Glutamatergic neuron (in vitro differentiated cells): Measurements from ENCODE around the gene RPS16. TPM values are rescaled to one million over a fixed set of nuclear protein-coding genes. Genes with fewer than 3 reads are reported as not detected.
A peak's percentile ranks its signal among the peaks of the same experiment; 100 is the strongest.

Source experiments
- DNase-seq: peaks from one replicate; pipeline ENCODE4 v3.0.0; 2022
- H3K27ac Mint-ChIP-seq: one replicate; pipeline ENCODE4 v1.8.0; 2020; ENCODE audit warnings: mild to moderate bottlenecking, mixed read lengths, inconsistent platforms; ENCODE audit not compliant: unreplicated experiment
- H3K27me3 Mint-ChIP-seq: one replicate; pipeline ENCODE4 v1.8.0; 2020; ENCODE audit warnings: mild to moderate bottlenecking, moderate library complexity, mixed read lengths, inconsistent platforms; ENCODE audit not compliant: unreplicated experiment
- H3K36me3 Mint-ChIP-seq: one replicate; pipeline ENCODE4 v1.8.0; 2020; ENCODE audit warnings: mild to moderate bottlenecking, mixed read lengths, inconsistent platforms; ENCODE audit not compliant: unreplicated experiment
- H3K4me1 Mint-ChIP-seq: one replicate; pipeline ENCODE4 v1.8.0; 2020; ENCODE audit warnings: mild to moderate bottlenecking, low read depth, mixed read lengths, inconsistent platforms; ENCODE audit not compliant: unreplicated experiment
- H3K4me3 Mint-ChIP-seq: one replicate; pipeline ENCODE4 v1.8.0; 2020; ENCODE audit warnings: mild to moderate bottlenecking, mixed read lengths, inconsistent platforms; ENCODE audit not compliant: unreplicated experiment
- H3K9me3 Mint-ChIP-seq: one replicate; pipeline ENCODE4 v1.8.0; 2020; ENCODE audit warnings: mild to moderate bottlenecking, moderate library complexity, mixed read lengths, inconsistent platforms; ENCODE audit not compliant: unreplicated experiment
- total RNA-seq: library from RNA; stranded (reverse); fragmentation: NEBNext Ultra II Directional; extraction: Animal tissue kit (Norgen Biotek cat#: 25700); gene quantifications from one replicate; pipeline ENCODE4 v1.2.1, GENCODE V29; 2021; ENCODE audit not compliant: unreplicated experiment
- TF ChIP-seq, protein P1 (sequence below): fragments of 200-600 bp; sonication (generic); IDR thresholded peaks from one replicate; pipeline ENCODE4 v1.5.0; 2021; ENCODE audit not compliant: partially characterized antibody, unreplicated experiment

Gene RPS16
- total RNA-seq, 1 donor from 2014 or later, result 912 TPM

DNA sequence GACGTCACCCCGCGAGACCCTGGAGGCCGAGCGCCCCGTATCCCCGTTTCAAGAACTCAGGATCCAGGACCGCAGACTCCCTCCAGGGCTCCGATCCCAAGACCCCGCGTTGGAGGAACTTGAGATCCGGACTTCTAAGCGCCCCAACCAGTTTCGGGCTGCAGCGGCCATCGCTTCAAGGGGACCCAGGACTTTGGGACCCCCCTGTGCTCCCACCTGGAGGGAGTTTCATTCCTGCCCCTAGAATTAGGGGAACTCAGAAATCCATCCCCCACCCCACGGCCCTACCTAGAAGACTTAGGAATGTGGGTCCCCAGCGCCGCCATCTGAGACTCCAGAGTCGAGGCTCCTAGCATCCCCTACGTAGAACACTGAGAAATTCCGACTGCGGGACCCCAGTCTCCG lies 22.9 kb downstream of the RPS16 start:
- Mint-ChIP-seq H3K9me3 (peaks cover 28% of the 10 kb centered on the region), H3K36me3 (no peaks in the 10 kb centered on the region), H3K4me1 (peaks cover 25% of the 10 kb centered on the region), H3K27ac (no peak overlapping the region), H3K27me3 (peaks cover 21% of the 10 kb centered on the region), H3K4me3 (peak overlapping the region; percentile 81)
- DNase-seq, result no peak
- TF ChIP-seq, protein P1, sequence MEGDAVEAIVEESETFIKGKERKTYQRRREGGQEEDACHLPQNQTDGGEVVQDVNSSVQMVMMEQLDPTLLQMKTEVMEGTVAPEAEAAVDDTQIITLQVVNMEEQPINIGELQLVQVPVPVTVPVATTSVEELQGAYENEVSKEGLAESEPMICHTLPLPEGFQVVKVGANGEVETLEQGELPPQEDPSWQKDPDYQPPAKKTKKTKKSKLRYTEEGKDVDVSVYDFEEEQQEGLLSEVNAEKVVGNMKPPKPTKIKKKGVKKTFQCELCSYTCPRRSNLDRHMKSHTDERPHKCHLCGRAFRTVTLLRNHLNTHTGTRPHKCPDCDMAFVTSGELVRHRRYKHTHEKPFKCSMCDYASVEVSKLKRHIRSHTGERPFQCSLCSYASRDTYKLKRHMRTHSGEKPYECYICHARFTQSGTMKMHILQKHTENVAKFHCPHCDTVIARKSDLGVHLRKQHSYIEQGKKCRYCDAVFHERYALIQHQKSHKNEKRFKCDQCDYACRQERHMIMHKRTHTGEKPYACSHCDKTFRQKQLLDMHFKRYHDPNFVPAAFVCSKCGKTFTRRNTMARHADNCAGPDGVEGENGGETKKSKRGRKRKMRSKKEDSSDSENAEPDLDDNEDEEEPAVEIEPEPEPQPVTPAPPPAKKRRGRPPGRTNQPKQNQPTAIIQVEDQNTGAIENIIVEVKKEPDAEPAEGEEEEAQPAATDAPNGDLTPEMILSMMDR, result peak; percentile 94

DNA sequence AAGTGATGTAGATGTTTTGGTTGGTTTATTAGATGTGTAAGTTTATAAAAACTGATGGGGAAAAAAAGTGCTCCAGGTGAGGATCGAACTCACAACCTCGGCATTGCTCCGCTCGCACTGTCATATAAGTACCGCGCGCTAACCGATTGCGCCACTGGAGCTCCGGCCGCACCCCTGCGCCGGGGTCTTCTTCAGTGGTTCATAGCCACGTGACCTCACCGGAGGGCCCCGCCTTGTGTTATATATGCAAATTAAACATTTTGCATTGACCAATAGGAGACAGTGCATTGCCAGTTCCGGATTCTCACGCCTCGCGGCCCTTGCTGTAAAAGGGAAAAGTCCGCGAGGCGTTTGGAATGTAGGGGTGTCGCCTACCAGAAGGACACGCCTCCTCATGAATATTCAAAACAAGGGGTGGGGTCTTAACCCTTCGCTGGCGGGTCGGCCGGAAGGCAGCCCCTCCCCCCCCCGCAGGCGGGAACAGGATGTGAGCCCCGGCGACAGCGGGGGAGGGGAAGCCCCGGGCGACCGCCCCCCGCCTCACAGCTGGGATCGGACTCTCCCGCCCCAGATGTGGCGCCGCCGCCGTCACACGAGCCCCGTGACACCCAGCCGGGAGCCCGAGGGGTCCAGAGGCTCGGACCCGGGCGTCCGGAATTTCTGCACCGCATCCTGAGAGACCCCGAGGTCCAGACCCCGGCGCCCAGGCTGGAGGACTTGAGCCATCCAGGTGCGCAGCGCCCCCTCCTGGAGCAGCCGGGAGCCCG lies 23.5 kb downstream of the RPS16 start, which contains the start of gene PLEKHG2:
PLEKHG2 (plus strand) TSS at position 570 of the 767 bp plus-strand sequence. CDS start 1,418 bp downstream, outside the sequence.
- Mint-ChIP-seq H3K4me3 (peak within 1 kb of the TSS; percentile 81), H3K27me3 (peaks cover 21% of the 10 kb centered on the region), H3K27ac (peak within 1 kb of the TSS; percentile 90), H3K4me1 (peaks cover 25% of the 10 kb centered on the region), H3K36me3 (no peaks in the 10 kb centered on the region), H3K9me3 (peaks cover 28% of the 10 kb centered on the region)
- peak; percentile 98 for DNase-seq
- TF ChIP-seq, protein P1, result no peak

DNA sequence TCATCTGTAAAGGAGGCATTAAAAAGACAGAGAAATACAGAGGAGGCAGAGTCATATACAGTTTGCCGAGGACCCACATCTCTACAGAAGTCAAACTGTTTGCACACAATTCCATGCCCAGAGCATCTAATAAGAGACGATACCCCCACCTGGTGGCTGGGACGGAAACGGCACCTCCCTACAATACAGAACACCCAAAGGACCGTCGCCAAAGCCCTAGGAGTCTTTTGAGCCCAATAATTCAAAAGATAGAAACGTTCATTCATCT lies 24.0 kb downstream of the RPS16 start:
- Mint-ChIP-seq H3K27me3 (peaks cover 21% of the 10 kb centered on the region), H3K9me3 (peaks cover 28% of the 10 kb centered on the region), H3K4me3 (peak overlapping the region; percentile 28), H3K36me3 (no peaks in the 10 kb centered on the region), H3K4me1 (peaks cover 25% of the 10 kb centered on the region), H3K27ac (peak overlapping the region; percentile 90)
- peak; percentile 84 for DNase-seq
- TF ChIP-seq, protein P1, result peak; percentile 80

DNA sequence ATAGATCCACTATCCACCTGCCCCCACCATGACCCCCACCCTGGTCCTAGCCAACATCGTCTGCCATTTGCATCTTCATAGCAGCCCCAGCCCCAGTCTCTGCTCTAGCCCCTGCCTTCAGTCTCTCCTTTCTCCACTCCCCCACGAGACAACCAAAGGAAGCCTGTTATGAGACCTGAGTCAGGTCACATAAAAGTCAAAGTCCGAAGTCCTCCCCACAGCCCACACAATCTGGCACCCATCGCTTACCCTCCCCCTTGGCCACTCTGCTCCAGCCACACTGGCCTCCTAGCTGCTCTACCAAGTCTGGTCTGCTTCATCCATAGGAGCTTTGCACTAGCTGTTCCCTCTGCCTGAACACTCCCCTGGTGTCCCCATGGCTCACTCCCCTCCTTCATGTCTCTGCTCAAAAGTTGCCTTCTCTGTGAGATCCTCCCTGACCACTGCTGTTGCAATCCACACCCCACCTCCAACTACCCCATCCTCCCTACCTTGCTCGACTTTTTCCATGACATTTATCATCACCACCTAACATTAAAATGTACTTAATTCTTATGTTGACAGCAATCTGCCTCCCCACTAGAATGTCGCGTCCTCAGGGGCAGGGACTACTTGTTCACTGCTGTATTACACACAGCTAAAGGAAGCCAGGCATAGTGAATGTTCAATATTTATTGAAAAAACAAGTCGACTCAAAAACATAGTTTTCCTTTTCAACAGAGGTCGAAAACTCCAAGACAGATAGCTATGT lies 24.5 kb downstream of the RPS16 start:
- Mint-ChIP-seq H3K4me3 (peak overlapping the region; percentile 28), H3K9me3 (peaks cover 28% of the 10 kb centered on the region), H3K27ac (peak overlapping the region; percentile 90), H3K36me3 (no peaks in the 10 kb centered on the region), H3K27me3 (peaks cover 22% of the 10 kb centered on the region), H3K4me1 (peaks cover 24% of the 10 kb centered on the region)
- DNase-seq, result no peak
- TF ChIP-seq, protein P1, result no peak

DNA sequence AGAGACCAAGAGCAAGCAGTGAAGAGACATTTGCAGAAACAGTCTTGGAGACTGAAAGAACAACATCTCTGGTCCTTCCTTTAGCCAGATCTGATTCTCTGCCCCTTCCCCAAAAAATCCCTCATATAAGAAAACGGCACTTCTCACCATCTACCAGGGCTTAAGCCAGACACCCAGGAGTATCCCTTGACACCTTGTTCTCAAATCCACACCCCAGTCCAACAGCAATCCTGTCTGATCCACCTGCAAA lies 25.0 kb downstream of the RPS16 start:
- Mint-ChIP-seq H3K36me3 (no peaks in the 10 kb centered on the region), H3K9me3 (peaks cover 28% of the 10 kb centered on the region), H3K27ac (peak overlapping the region; percentile 90), H3K4me1 (peaks cover 23% of the 10 kb centered on the region), H3K27me3 (peaks cover 23% of the 10 kb centered on the region), H3K4me3 (peak overlapping the region; percentile 28)
- TF ChIP-seq, protein P1, result no peak
- DNase-seq, result no peak
